HG03354 (cell line): ENCODE measurements around the gene EXOC2.
A peak's percentile ranks its signal among the peaks of the same experiment; 100 is the strongest.

ENCODE experiments used
- ATAC-seq: cut with Tn5 transposase; IDR thresholded peaks from one replicate; pipeline ENCODE4 v1.9.1; 2021; ENCODE audit warnings: mild to moderate bottlenecking; ENCODE audit not compliant: unreplicated experiment, poor library complexity, severe bottlenecking

EXOC2 gene

DNA sequence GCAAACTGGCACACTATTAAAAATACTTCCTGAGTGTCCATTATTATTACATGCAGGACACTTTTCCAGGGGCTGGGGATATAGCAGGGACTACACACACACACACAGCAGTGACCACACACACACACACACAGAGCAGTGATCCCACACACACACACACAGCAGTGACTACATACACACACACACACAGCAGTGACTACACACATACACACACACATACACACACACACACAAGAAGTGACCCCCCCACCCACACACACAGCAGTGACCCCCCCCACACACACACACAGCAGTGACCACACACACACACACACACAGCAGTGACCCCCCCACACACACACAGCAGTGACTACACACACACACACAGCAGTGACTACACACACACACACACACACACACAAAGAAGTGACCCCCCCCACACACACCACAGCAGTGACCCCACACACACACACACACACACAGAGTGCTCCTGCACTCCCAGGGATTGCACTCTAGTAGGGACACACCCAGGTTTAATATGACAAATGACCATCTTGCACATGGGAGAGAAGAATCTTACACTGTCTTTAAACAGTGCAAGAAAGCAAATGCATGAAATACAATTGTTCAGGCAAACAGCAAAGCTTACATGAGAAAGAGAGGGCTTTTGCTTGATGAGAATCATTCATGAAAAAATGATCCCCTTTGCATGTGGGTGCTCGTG, 185.9 kb downstream of the EXOC2 start:
- ATAC-seq = no peak

DNA sequence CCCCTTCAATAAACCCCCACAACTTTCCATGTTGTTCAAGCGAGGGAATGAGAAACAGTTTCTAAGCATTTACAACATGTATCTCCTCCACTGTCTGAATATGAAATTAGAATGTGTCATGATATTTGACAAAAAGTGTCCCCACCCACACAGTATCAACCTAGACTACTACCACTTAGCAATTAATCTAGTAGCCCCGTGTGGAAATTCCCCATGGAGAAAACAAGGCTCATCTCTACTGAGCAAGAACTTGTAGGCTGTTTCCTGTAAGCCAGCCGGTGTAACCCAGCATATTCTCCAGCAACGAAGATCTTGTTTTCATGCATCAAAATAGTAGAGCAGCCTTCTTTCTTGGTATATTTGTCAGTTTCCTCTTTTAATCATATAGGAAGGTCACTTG, 186.4 kb downstream of the EXOC2 start:
- ATAC-seq = no peak

DNA sequence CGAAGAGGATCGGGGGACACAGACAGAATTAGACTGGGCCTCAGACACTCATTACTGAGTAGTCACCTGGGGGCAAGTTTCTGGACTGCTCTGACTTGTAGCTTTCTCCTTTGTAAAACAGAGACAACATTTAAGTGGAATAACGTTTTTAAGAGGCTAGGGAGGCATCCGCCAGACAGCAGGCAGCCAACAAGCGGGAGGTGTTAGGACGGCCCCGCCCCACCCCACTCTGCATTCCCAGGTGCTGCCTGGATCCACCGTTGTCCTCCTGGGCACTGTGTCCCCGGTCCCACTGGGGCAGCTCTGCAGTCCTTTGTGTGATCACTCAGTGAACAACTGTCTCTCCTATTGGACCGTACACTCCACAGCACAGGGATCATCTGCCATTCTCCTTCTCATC, 187.6 kb downstream of the EXOC2 start:
- ATAC-seq = no peak

DNA sequence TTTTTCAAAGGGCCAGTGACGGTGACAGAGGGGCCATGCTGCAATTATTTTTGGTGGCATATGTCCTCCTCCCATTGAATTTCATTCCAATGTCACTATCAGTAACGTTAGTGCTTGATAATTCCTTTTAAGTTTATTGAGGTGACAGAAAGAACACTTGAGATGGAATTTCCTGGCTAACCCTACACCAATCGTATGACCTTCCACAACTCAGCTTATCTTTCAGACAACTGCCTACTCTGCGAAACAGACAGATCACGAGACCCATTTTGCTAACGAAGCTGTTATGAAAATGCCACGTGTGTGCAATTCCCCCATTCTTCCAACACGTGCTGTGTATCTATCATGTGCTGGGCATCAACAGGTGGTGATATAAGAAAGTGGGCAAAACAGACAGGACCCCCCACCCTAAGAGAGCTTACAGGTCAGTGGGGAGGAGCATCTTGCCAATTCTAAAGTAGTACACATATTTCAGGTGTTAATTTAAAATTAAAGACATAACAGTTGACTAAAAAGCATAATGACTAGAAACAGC, 188.4 kb downstream of the EXOC2 start:
- no peak for ATAC-seq

DNA sequence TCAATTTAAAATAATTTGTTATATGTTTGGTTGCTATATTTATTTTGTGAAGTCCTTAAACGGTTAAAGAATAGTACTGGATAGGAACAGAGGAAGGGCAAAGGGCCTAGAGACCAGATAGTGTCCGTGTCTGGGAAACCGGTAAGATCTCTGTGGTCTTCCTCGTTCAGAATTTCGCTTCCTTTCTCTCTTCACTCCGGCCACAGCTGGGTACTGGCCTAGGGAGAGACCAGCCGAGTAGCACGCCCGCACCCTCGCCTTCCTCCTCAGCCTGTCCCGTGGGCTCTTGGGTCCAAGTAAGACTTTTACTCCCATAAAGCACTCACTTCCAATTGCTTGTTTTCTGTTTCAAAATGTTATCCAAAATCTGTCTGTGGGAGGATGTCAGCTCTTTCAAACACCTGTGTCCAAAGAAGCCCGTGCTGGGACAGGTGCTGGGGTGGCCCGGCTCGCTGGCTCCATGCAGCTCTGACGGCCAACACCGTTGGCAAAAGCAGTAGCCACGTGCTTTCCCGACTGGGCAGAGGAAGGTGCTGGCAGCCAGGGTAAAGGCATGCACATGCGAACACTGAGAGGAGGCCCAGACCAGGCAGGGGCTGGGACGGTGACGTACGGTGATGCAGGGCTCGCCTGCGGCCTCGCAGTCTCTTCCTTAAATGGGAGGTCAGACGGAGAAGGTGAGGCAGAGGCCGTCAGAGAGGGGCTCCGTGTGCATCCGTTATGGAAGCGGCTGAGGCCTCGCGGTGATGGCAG, 189.2 kb downstream of the EXOC2 start:
- ATAC-seq = no peak

GRCh38 chr6:502761-503160, 190.2 kb downstream of the EXOC2 start:
- no peak for ATAC-seq

- ATAC-seq = no peak
Measured at GRCh38 chr6:501891-502601, 190.9 kb downstream of the EXOC2 start.

GRCh38 chr6:499617-500016, 193.3 kb downstream of the EXOC2 start:
- peak; percentile 49 for ATAC-seq

- peak; percentile 77 for ATAC-seq
Measured at GRCh38 chr6:498795-499231, 194.1 kb downstream of the EXOC2 start.

DNA sequence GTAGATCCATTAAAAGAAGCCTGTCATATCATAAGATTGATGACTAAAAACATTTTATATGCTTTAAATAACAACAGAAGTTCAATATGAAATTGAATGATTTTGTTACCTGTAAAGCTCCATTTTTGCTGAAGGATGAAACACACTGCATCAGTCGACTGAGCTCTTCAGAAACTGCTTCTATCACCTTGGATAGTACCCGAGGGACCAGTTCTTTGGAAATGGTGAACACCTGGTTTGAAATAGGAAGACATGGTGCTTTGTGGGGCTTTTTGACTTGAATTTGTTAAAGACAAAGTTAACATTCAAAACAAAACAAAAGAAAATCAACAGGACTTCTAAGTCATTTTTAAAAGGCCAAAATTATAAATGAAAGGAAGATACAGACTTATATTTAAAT, 195.7 kb downstream of the EXOC2 start:
- ATAC-seq = no peak

- no peak for ATAC-seq
Measured at GRCh38 chr6:496649-497048, 196.3 kb downstream of the EXOC2 start.

DNA sequence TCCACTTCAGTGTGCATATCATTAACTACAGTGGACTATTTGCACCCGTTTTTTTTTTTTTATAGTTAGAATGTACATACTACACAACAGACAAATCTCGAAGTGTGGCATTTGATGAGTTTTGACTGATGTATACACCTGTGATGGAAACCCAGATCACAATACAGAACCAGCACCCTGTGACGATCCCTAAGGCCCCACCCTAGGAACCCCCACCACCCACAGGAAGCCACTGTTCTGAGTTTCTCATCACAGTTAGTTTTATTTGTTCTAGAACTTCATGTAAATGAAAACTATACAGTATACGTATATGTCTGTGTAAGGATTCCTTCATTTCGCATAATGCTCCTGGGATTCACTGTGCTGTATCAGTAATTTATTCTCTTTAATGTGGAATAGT, 198.5 kb downstream of the EXOC2 start:
- no peak for ATAC-seq

GRCh38 chr6:493840-494239, 199.1 kb downstream of the EXOC2 start:
- no peak for ATAC-seq

- no peak for ATAC-seq
Measured at GRCh38 chr6:492816-493414, 200.0 kb downstream of the EXOC2 start.

DNA sequence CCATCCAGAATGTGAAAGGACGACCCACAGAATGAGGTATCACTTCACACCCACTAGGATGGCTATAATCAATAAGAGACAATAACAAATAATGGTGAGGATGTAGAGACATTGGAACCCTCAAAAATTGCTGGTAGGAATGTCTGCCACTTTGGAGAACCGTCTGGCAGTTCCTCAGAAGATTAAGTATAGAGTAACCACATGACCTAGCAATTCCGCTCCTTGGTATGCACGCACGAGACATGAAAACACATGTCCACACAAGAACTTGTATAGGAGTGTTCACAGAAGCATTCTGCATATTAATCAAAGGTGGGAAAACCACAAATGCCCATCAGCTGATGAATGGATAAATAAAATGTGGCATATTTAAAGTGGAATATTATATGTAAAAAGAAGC, 200.8 kb downstream of the EXOC2 start:
- ATAC-seq = no peak

DNA sequence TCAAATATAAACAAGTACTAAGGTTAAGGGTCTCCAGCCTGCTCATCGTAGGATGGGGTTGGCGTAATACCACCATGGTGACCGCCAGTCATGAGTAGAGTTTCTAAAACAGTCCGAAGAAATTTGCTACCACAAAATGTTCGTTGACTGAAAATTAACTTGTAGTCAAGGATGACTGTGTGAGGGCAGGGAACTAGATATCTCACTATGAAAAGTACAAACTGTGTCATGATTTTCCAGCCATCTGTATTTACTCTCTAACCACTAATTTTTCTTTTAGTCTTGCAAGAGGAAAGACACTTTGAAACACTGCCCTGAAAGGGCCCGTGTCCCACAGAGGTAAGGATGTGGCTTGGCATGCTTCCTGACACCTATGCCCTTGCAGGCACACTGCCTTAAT, 201.7 kb downstream of the EXOC2 start:
- ATAC-seq = no peak

GRCh38 chr6:490251-491037, 202.5 kb downstream of the EXOC2 start:
- ATAC-seq = peak; percentile 60

- ATAC-seq = no peak
Measured at GRCh38 chr6:489762-490161, 203.2 kb downstream of the EXOC2 start.

DNA sequence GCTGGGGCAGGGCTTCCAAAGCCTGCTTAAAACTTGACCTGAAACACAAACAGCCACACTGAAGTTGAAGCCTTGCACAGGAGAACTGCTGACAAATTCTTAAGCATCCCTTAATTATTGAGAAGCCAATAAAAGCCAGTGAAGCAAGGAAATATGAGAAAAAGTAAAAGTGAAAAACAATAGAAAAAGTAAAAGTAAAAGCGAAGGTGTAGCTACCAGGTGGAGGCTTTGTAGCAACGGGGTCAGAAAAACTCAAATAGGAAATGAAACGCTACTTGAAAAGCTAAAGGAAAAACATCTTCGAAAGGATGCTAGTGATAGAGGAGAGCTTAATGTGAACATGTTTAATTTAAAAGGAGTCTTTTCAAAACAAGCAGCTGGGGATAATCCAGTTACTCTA, 203.9 kb downstream of the EXOC2 start:
- no peak for ATAC-seq
